ENCODE measurements around the gene EPG5. TPM values are rescaled to one million over a fixed set of nuclear protein-coding genes. Genes with fewer than 3 reads are reported as not detected.

Gene EPG5
- total and polyA plus RNA-seq, 9 of the 15 experiments (the other 6 are each of a cell fraction or from before 2014, with no cell fraction given) = 1.3 to 10.7 (median 5.2) TPM

DNA sequence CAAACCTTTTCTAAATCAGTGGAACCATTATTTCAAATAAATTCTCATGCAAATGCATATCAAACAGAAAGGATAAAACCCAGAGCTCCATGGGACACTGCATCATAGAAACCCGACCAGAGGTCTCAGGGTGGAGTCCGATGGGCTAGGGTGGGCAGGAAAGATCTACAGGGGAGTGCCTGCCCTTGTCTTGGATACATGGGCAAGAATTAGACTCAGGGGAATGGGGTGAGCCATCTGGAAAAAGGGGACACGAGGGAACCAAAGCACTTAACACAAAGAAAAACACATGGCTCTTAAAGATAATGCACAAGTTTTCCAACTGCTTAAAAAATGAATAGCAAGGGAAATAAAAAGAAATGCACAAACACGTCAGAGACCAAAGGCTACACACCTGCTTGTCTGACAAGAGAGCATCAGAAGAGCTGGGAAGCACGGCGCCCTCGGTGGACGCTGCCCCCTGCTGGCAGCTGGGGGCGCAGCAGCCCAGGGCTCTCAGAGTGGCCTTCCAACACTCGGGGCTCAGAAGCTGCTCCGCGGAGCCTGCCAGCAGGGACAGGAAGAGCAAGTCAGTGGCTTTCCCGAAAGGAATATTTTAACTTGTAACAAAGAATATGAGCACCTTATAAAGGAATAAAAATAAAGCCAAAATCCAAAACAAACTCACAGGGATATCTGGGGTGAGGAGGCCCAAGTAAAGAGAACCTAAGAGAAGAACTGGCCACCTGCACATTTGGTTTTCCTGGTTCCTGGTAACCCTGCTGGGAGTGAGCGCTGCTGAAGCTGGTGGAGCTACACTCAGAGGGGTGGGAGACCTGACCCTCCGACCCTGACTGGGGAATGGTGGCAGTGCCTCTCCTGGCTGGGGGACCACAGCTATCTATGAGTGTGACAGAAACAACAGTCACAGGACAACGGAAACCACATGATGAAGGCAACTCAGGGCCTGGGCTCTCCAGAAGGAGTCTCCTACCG is 87.2 kb downstream of the EPG5 start (continued):
- TF ChIP-seq, protein P1, sequence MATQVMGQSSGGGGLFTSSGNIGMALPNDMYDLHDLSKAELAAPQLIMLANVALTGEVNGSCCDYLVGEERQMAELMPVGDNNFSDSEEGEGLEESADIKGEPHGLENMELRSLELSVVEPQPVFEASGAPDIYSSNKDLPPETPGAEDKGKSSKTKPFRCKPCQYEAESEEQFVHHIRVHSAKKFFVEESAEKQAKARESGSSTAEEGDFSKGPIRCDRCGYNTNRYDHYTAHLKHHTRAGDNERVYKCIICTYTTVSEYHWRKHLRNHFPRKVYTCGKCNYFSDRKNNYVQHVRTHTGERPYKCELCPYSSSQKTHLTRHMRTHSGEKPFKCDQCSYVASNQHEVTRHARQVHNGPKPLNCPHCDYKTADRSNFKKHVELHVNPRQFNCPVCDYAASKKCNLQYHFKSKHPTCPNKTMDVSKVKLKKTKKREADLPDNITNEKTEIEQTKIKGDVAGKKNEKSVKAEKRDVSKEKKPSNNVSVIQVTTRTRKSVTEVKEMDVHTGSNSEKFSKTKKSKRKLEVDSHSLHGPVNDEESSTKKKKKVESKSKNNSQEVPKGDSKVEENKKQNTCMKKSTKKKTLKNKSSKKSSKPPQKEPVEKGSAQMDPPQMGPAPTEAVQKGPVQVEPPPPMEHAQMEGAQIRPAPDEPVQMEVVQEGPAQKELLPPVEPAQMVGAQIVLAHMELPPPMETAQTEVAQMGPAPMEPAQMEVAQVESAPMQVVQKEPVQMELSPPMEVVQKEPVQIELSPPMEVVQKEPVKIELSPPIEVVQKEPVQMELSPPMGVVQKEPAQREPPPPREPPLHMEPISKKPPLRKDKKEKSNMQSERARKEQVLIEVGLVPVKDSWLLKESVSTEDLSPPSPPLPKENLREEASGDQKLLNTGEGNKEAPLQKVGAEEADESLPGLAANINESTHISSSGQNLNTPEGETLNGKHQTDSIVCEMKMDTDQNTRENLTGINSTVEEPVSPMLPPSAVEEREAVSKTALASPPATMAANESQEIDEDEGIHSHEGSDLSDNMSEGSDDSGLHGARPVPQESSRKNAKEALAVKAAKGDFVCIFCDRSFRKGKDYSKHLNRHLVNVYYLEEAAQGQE (IDR thresholded peaks at IDR 0.05; ENCODE audit: borderline replicate concordance) = peak; percentile 70
- TF ChIP-seq, protein P1 (CRISPR knock-in tag; IDR thresholded peaks at IDR 0.05; ENCODE audit: low read depth) = no peak
- peak; percentile 23; the same call in 1 of the 2 replicates for TF ChIP-seq BHLHE40 (IDR thresholded peaks at IDR 0.05; ENCODE audit: low read length)
- no peak for TF ChIP-seq SAFB2 (IDR thresholded peaks at IDR 0.05; ENCODE audit: borderline replicate concordance, low read depth, low read length, severe bottlenecking)
- TF ChIP-seq NEUROD1 (IDR thresholded peaks at IDR 0.05; ENCODE audit: borderline replicate concordance, low read depth, low read length, partially characterized antibody) = no peak
- no peak for TF ChIP-seq PHF8 (IDR thresholded peaks at IDR 0.05; ENCODE audit: borderline replicate concordance, low read length)
- TF ChIP-seq JUND (IDR thresholded peaks at IDR 0.05; ENCODE audit: borderline replicate concordance, low read depth, low read length) = 0 out of 2 replicates have a peak, but pooled peaks have one; percentile 4
- no peak for TF ChIP-seq JUND (tag; IDR thresholded peaks at IDR 0.05; ENCODE audit: borderline replicate concordance, low read depth, low read length)
- peak; percentile 83 to 91 (median 84) for TF ChIP-seq CTCF (IDR thresholded peaks at IDR 0.05 in 2 of 3, conservative IDR thresholded peaks at IDR 0.05 in 1 of 3; ENCODE audit: insufficient read depth in 2 of 3, low read depth in 1 of 3, low read length in 3 of 3)
- TF ChIP-seq SRSF9 (IDR thresholded peaks at IDR 0.05; ENCODE audit: borderline replicate concordance, low read depth, low read length) = no peak
- TF ChIP-seq, protein P2, sequence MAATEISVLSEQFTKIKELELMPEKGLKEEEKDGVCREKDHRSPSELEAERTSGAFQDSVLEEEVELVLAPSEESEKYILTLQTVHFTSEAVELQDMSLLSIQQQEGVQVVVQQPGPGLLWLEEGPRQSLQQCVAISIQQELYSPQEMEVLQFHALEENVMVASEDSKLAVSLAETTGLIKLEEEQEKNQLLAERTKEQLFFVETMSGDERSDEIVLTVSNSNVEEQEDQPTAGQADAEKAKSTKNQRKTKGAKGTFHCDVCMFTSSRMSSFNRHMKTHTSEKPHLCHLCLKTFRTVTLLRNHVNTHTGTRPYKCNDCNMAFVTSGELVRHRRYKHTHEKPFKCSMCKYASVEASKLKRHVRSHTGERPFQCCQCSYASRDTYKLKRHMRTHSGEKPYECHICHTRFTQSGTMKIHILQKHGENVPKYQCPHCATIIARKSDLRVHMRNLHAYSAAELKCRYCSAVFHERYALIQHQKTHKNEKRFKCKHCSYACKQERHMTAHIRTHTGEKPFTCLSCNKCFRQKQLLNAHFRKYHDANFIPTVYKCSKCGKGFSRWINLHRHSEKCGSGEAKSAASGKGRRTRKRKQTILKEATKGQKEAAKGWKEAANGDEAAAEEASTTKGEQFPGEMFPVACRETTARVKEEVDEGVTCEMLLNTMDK (IDR thresholded peaks at IDR 0.05; ENCODE audit: borderline replicate concordance, insufficient read depth, low read depth, low read length, poor library complexity, severe bottlenecking) = peak; percentile 58
- TF ChIP-seq, protein P3, sequence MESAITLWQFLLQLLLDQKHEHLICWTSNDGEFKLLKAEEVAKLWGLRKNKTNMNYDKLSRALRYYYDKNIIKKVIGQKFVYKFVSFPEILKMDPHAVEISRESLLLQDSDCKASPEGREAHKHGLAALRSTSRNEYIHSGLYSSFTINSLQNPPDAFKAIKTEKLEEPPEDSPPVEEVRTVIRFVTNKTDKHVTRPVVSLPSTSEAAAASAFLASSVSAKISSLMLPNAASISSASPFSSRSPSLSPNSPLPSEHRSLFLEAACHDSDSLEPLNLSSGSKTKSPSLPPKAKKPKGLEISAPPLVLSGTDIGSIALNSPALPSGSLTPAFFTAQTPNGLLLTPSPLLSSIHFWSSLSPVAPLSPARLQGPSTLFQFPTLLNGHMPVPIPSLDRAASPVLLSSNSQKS (CRISPR knock-in tag; IDR thresholded peaks at IDR 0.05) = no peak
